ENCODE data around the gene XRCC4.

GRCh38 chr5:83397658-83398057, 320.3 kb downstream of the XRCC4 start:
- no peak for TF ChIP-seq CTCF (conservative IDR thresholded peaks at IDR 0.05 in 1 of 2, IDR thresholded peaks at IDR 0.05 in 1 of 2; ENCODE audit: extremely low read depth in 1 of 2, insufficient read depth in 1 of 2, low read depth in 1 of 2, low read length in 2 of 2)
- TF ChIP-seq EZH2 (IDR thresholded peaks at IDR 0.05; ENCODE audit: borderline replicate concordance, low read length), result no peak
